Erythroblast (primary cell): Measurements from ENCODE around the gene NHP2.

ENCODE experiments used
- GATA1 ChIP-seq: IDR thresholded peaks from 2 replicates; pipeline ENCODE4 v1.6.1; 2011; ENCODE audit warnings: low read depth, mild to moderate bottlenecking, control low read depth, low read length, moderate library complexity
- POLR2A ChIP-seq: IDR thresholded peaks from 2 replicates; pipeline ENCODE4 v1.6.1; 2011; ENCODE audit warnings: mild to moderate bottlenecking, low read length

GRCh38 chr5:178112545-178112944 is 41.1 kb downstream of the NHP2 start:
- TF ChIP-seq POLR2A: no peak
- no peak for TF ChIP-seq GATA1
